ENCODE results near the gene CFAP45. TPM values are rescaled to one million over a fixed set of nuclear protein-coding genes. Genes with fewer than 3 reads are reported as not detected.

Gene CFAP45
- total and polyA plus RNA-seq, 2 donors (not counting 1 experiment from before 2014, with no cell fraction given) = 1.3 to 2.4 TPM

DNA sequence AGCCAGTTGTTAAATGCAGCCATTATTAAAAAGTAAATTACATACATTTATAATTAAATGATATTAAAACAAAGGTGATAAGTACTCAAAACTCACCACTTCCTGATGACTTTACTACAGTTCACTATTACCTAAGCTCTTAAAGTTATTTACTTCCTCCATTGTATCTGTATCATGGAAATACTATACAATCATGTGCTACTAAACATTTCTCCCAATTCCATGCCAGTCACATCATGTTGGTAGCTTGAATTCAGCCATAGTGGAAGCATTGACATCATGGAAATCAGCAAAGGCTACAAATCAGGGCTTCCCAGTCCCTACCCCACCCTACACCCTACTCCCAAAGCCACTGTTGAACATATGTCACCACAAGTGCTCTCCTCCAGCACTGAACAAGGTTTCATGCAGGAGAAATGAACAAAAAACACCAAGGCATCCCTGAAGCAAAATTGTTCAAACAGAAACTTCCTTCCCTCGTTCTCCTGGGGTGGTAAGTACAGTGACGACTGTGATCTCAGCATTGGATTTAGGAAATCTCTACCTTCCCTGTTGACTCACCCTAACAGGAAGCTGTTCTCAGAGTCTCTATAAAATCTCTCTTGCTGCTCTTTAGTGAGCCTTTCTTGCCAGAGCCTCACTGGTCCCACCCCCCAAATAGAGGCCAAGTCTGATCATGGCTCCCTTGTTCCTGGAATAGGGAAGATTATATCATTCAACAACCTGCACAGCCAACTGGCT is 50.2 kb downstream of the CFAP45 start:
- Histone ChIP-seq H4K20me1 (ENCODE audit: control insufficient read depth, insufficient read depth, low read length, poor library complexity, severe bottlenecking) (no peaks in the 10 kb centered on the region), H3K4me1 (ENCODE audit: control insufficient read depth in 2 of 2, insufficient read depth in 2 of 2, low read length in 2 of 2) (peaks cover 0 to 8% of the 10 kb centered on the region in 2 donors), H3K4me3 (ENCODE audit: control extremely low read depth in 1 of 5, extremely low read depth in 1 of 5, insufficient read depth in 1 of 5, low read depth in 2 of 5, low read length in 4 of 5) (no peak overlapping the region), H3K79me2 (ENCODE audit: control insufficient read depth, insufficient read depth, low read length) (no peaks in the 10 kb centered on the region), H3K27me3 (replicated peaks in 1 of 4; ENCODE audit: control extremely low read depth in 1 of 4, control insufficient read depth in 3 of 4, insufficient read depth in 4 of 4, low read length in 3 of 4) (peaks cover 0 to 19% (median 4%) of the 10 kb centered on the region in 4 experiments), H3K9me3 (ENCODE audit: control extremely low read depth in 1 of 3, control insufficient read depth in 2 of 3, insufficient read depth in 1 of 3, low read length in 2 of 3) (no peaks in the 10 kb centered on the region), H3K36me3 (replicated peaks in 1 of 2; ENCODE audit: control extremely low read depth in 1 of 2, control insufficient read depth in 1 of 2, extremely low read depth in 1 of 2, insufficient read depth in 2 of 2, low read length in 1 of 2) (no peaks in the 10 kb centered on the region), H3K27ac (ENCODE audit: low read length in 2 of 2) (no peak overlapping the region), H2AFZ (ENCODE audit: insufficient read depth, low read depth, low read length, poor library complexity, severe bottlenecking) (no peak overlapping the region), H3K9ac (ENCODE audit: low read length) (no peak overlapping the region), H3K4me2 (replicated peaks; ENCODE audit: low read depth, low read length, poor library complexity, severe bottlenecking) (no peak overlapping the region)
- H3K27me3 Mint-ChIP-seq = peaks cover 27% of the 10 kb centered on the region
- POLR2A ChIA-PET = no interaction called here
- no peak overlapping the region for H3K4me3 Mint-ChIP-seq
- TF ChIP-seq, protein P1, sequence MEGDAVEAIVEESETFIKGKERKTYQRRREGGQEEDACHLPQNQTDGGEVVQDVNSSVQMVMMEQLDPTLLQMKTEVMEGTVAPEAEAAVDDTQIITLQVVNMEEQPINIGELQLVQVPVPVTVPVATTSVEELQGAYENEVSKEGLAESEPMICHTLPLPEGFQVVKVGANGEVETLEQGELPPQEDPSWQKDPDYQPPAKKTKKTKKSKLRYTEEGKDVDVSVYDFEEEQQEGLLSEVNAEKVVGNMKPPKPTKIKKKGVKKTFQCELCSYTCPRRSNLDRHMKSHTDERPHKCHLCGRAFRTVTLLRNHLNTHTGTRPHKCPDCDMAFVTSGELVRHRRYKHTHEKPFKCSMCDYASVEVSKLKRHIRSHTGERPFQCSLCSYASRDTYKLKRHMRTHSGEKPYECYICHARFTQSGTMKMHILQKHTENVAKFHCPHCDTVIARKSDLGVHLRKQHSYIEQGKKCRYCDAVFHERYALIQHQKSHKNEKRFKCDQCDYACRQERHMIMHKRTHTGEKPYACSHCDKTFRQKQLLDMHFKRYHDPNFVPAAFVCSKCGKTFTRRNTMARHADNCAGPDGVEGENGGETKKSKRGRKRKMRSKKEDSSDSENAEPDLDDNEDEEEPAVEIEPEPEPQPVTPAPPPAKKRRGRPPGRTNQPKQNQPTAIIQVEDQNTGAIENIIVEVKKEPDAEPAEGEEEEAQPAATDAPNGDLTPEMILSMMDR (IDR thresholded peaks at IDR 0.05) = no peak
- no peak for TF ChIP-seq EZH2 (IDR thresholded peaks at IDR 0.05; ENCODE audit: borderline replicate concordance, insufficient read depth, low read depth, low read length, poor library complexity, severe bottlenecking)
- DNase-seq = no peak
- no peak overlapping the region for H3K27ac Mint-ChIP-seq
- intact Hi-C loops (cut with micrococcal nuclease) = loop anchor here (5.0 kb wide), 1 partner anchor 88 kb away; no protein-coding TSS in a partner anchor
- no peak for ATAC-seq (ENCODE audit: low read depth)
- no CpG with 5 or more reads among the region's 2 CpGs for WGBS (ENCODE audit: insufficient coverage)
- no peaks in the 10 kb centered on the region for H3K9me3 Mint-ChIP-seq (ENCODE audit: insufficient read depth)
- peaks cover 8% of the 10 kb centered on the region for H3K4me1 Mint-ChIP-seq
- CTCF ChIA-PET = interaction anchor here (1.7 to 1.8 kb wide), 3 partner anchors 9 to 158 kb away, joined by 4 to 6 read pairs (median 5); no protein-coding TSS in a partner anchor

DNA sequence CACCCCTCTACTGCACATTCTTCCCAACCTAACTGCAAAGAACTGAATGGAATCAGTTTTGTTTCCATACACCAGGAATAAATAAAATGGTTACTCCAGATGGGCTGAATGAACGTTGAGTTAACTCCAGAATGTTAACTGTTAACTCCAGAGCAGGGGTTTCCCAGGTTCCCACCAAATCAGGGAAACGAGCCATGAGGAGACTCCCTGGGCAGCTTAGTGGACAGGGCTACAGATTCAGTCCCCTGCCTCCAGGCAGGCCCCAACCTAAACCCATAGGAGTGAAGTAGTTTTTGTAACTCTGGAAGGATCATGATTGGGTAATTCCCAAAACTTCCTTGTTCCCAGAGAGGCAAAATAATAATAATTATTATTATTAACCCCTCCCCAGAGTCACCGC is 51.6 kb downstream of the CFAP45 start:
- peaks cover 40% of the 10 kb centered on the region for H3K27me3 Mint-ChIP-seq
- no peak for TF ChIP-seq EZH2 (IDR thresholded peaks at IDR 0.05; ENCODE audit: borderline replicate concordance, insufficient read depth, low read depth, low read length, poor library complexity, severe bottlenecking)
- TF ChIP-seq, protein P1 (IDR thresholded peaks at IDR 0.05) = no peak
- no peaks in the 10 kb centered on the region for H3K9me3 ChIP-seq (ENCODE audit: control extremely low read depth in 1 of 3, control insufficient read depth in 2 of 3, insufficient read depth in 1 of 3, low read length in 2 of 3)
- peaks cover 0 to 17% (median 7%) of the 10 kb centered on the region in 4 experiments for H3K27me3 ChIP-seq (replicated peaks in 1 of 4; ENCODE audit: control extremely low read depth in 1 of 4, control insufficient read depth in 3 of 4, insufficient read depth in 4 of 4, low read length in 3 of 4)
- H3K4me2 ChIP-seq (replicated peaks; ENCODE audit: low read depth, low read length, poor library complexity, severe bottlenecking) = no peak overlapping the region
- H3K9me3 Mint-ChIP-seq (ENCODE audit: insufficient read depth) = no peaks in the 10 kb centered on the region
- peaks cover 2% of the 10 kb centered on the region for H3K4me1 Mint-ChIP-seq
- H3K27ac Mint-ChIP-seq = no peak overlapping the region
- CTCF ChIA-PET = interaction anchor here (1.0 kb wide), 1 partner anchor 28 kb away, joined by 3 read pairs; no protein-coding TSS in a partner anchor
- DNase-seq = no peak
- no peak overlapping the region for H3K4me3 ChIP-seq (ENCODE audit: control extremely low read depth in 1 of 5, extremely low read depth in 1 of 5, insufficient read depth in 1 of 5, low read depth in 2 of 5, low read length in 4 of 5)
- ATAC-seq (ENCODE audit: low read depth) = no peak
- no peak overlapping the region for H2AFZ ChIP-seq (ENCODE audit: insufficient read depth, low read depth, low read length, poor library complexity, severe bottlenecking)
- no peak overlapping the region for H3K9ac ChIP-seq (ENCODE audit: low read length)
- 73% methylated on average over 2 of the region's 3 CpGs for WGBS (ENCODE audit: insufficient coverage)
- no peak overlapping the region for H3K4me3 Mint-ChIP-seq
- intact Hi-C loops (cut with micrococcal nuclease) = no loop called here
- H3K27ac ChIP-seq (ENCODE audit: low read length in 2 of 2) = no peak overlapping the region
- no peaks in the 10 kb centered on the region for H4K20me1 ChIP-seq (ENCODE audit: control insufficient read depth, insufficient read depth, low read length, poor library complexity, severe bottlenecking)
- POLR2A ChIA-PET = no interaction called here
- no peaks in the 10 kb centered on the region for H3K36me3 ChIP-seq (replicated peaks in 1 of 2; ENCODE audit: control extremely low read depth in 1 of 2, control insufficient read depth in 1 of 2, extremely low read depth in 1 of 2, insufficient read depth in 2 of 2, low read length in 1 of 2)
- no peaks in the 10 kb centered on the region for H3K79me2 ChIP-seq (ENCODE audit: control insufficient read depth, insufficient read depth, low read length)
- H3K4me1 ChIP-seq (ENCODE audit: control insufficient read depth in 2 of 2, insufficient read depth in 2 of 2, low read length in 2 of 2) = no peaks in the 10 kb centered on the region
